ENCODE measurements around the gene TRAF3IP3. TPM values are rescaled to one million over a fixed set of nuclear protein-coding genes. Genes with fewer than 3 reads are reported as not detected.

The TRAF3IP3 gene
- polyA plus RNA-seq, 1 experiment: not detected

- H3K27me3 ChIP-seq (ENCODE audit: control insufficient read depth, insufficient read depth, low read length): peaks cover 2% of the 10 kb centered on the region
- no peak for DNase-seq (ENCODE audit: low read depth)
- ChIA-PET POLR2A (no interaction called here), CTCF (interaction anchor here (0.8 kb wide), 1 partner anchor 13 kb away, joined by 3 read pairs; no protein-coding TSS in a partner anchor)
- H3K4me3 ChIP-seq (ENCODE audit: low read depth, low read length): no peak overlapping the region
- H3K36me3 ChIP-seq (ENCODE audit: control insufficient read depth, insufficient read depth, low read length): no peaks in the 10 kb centered on the region
- no peak for TF ChIP-seq CTCF (IDR thresholded peaks at IDR 0.05; ENCODE audit: insufficient read depth, low read depth, low read length)
Measured at GRCh38 chr1:209742409-209743144, 13.3 kb upstream of the TRAF3IP3 start.

DNA sequence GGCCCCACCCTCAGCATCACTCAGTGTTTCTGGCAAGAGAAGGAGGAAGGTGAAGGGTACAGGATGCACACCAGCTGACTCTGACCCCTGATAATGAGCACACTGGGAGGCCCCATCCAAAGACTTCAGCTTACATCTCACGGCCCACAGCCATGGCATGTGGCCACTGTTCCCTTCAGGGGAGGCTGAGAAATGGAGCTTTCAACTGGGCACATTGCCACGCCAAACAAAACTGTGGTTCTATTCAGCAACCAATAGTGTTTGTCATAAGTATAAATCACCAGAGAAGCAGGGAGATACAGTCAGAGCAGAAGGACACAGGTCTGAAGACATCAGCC, 12.7 kb upstream of the TRAF3IP3 start:
- H3K36me3 ChIP-seq (ENCODE audit: control insufficient read depth, insufficient read depth, low read length): no peaks in the 10 kb centered on the region
- peaks cover 2% of the 10 kb centered on the region for H3K27me3 ChIP-seq (ENCODE audit: control insufficient read depth, insufficient read depth, low read length)
- POLR2A ChIA-PET: no interaction called here
- H3K4me3 ChIP-seq (ENCODE audit: low read depth, low read length): no peak overlapping the region
- no peak for TF ChIP-seq CTCF (IDR thresholded peaks at IDR 0.05; ENCODE audit: insufficient read depth, low read depth, low read length)
- DNase-seq (ENCODE audit: low read depth): no peak
- CTCF ChIA-PET: interaction anchor here (0.8 kb wide), 1 partner anchor 14 kb away, joined by 3 read pairs; no protein-coding TSS in a partner anchor

GRCh38 chr1:209746451-209747165, 9.2 kb upstream of the TRAF3IP3 start:
- CTCF ChIA-PET: interaction anchor here (0.8 kb wide), 1 partner anchor 9 kb away, joined by 3 read pairs; no protein-coding TSS in a partner anchor
- peaks cover 2% of the 10 kb centered on the region for H3K27me3 ChIP-seq (ENCODE audit: control insufficient read depth, insufficient read depth, low read length)

GRCh38 chr1:209747580-209748262, 8.1 kb upstream of the TRAF3IP3 start:
- ChIA-PET CTCF (interaction anchor here (0.6 to 2.0 kb wide), 23 partner anchors 10 to 181 kb away, joined by 3 to 14 read pairs (median 5); no protein-coding TSS in a partner anchor), POLR2A (no interaction called here)
- Histone ChIP-seq H3K27me3 (ENCODE audit: control insufficient read depth, insufficient read depth, low read length) (peaks cover 2% of the 10 kb centered on the region), H3K36me3 (ENCODE audit: control insufficient read depth, insufficient read depth, low read length) (no peaks in the 10 kb centered on the region), H3K4me3 (ENCODE audit: low read depth, low read length) (peak overlapping the region; percentile 11; the same call in 1 of the 2 replicates)
- DNase-seq (ENCODE audit: low read depth): peak; percentile 22
- peak; percentile 78 for TF ChIP-seq CTCF (IDR thresholded peaks at IDR 0.05; ENCODE audit: insufficient read depth, low read depth, low read length)

More at GRCh38 chr1:209746451-209747165, 9.2 kb upstream of the TRAF3IP3 start:
- no peak for TF ChIP-seq CTCF (IDR thresholded peaks at IDR 0.05; ENCODE audit: insufficient read depth, low read depth, low read length)
- POLR2A ChIA-PET: no interaction called here
- Histone ChIP-seq H3K36me3 (ENCODE audit: control insufficient read depth, insufficient read depth, low read length) (no peaks in the 10 kb centered on the region), H3K4me3 (ENCODE audit: low read depth, low read length) (no peak overlapping the region)
- DNase-seq (ENCODE audit: low read depth): no peak

GRCh38 chr1:209748620-209749019, 7.2 kb upstream of the TRAF3IP3 start:
- no peak overlapping the region for H3K4me3 ChIP-seq (ENCODE audit: low read depth, low read length)
- POLR2A ChIA-PET: no interaction called here
- H3K27me3 ChIP-seq (ENCODE audit: control insufficient read depth, insufficient read depth, low read length): peaks cover 2% of the 10 kb centered on the region
- no peak for TF ChIP-seq CTCF (IDR thresholded peaks at IDR 0.05; ENCODE audit: insufficient read depth, low read depth, low read length)
- no peaks in the 10 kb centered on the region for H3K36me3 ChIP-seq (ENCODE audit: control insufficient read depth, insufficient read depth, low read length)
- CTCF ChIA-PET: interaction anchor here (0.6 to 2.0 kb wide), 19 partner anchors 9 to 1324 kb away, joined by 3 to 14 read pairs (median 6); no protein-coding TSS in a partner anchor
- DNase-seq (ENCODE audit: low read depth): no peak

Measured in BJ (cell line).